B cell (primary cell): ENCODE data around the gene WDR7.

Experiments used
- CTCF ChIP-seq: fragments of 200-600 bp; IDR thresholded peaks from one replicate; pipeline ENCODE4 v1.8.0; 2022; ENCODE audit warnings: antibody characterized with exemption, mild to moderate bottlenecking
- EZH2 ChIP-seq: IDR thresholded peaks from 2 replicates; pipeline ENCODE4 v1.6.1; 2012; ENCODE audit warnings: borderline replicate concordance, low read depth, mild to moderate bottlenecking, moderate library complexity, low read length; ENCODE audit not compliant: insufficient read depth, poor library complexity, severe bottlenecking

- TF ChIP-seq CTCF: no peak
- no peak for TF ChIP-seq EZH2
These were observed 35.2 kb upstream of the WDR7 start for GRCh38 chr18:56615738-56616520.
